Esophagus squamous epithelium (tissue), 4 donors: Measurements from ENCODE around the gene SUMO4.

ENCODE experiments used
- POLR2A ChIP-seq, 4 donors: fragments of 450-650 bp; IDR thresholded peaks; one replicate each; pipeline ENCODE4 v1.6.1; 2017; ENCODE audit warnings: antibody characterized with exemption in 4 of 4, mild to moderate bottlenecking in 4 of 4, moderate library complexity in 3 of 4
- TF ChIP-seq, protein P1 (sequence below), 6 experiments: fragments of 450-650 bp in 4 of 6; fragments of 200-600 bp in 2 of 6; sonication (generic) in 2 of 6; IDR thresholded peaks; one replicate each; pipeline ENCODE4 v1.5.1; 2016 to 2019; ENCODE audit warnings: antibody characterized with exemption in 6 of 6, mild to moderate bottlenecking in 4 of 6, moderate library complexity in 4 of 6

GRCh38 chr6:149368065-149368464 is 32.0 kb upstream of the SUMO4 start:
- TF ChIP-seq, protein P1, sequence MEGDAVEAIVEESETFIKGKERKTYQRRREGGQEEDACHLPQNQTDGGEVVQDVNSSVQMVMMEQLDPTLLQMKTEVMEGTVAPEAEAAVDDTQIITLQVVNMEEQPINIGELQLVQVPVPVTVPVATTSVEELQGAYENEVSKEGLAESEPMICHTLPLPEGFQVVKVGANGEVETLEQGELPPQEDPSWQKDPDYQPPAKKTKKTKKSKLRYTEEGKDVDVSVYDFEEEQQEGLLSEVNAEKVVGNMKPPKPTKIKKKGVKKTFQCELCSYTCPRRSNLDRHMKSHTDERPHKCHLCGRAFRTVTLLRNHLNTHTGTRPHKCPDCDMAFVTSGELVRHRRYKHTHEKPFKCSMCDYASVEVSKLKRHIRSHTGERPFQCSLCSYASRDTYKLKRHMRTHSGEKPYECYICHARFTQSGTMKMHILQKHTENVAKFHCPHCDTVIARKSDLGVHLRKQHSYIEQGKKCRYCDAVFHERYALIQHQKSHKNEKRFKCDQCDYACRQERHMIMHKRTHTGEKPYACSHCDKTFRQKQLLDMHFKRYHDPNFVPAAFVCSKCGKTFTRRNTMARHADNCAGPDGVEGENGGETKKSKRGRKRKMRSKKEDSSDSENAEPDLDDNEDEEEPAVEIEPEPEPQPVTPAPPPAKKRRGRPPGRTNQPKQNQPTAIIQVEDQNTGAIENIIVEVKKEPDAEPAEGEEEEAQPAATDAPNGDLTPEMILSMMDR (IDR thresholded peaks at IDR 0.05), result no peak
- TF ChIP-seq POLR2A (IDR thresholded peaks at IDR 0.05), result no peak
